A549 treated with Hydrocortisone at 1 μM for 4 hours (cell line): ENCODE data around the gene PRAMEF9. TPM values are rescaled to one million over a fixed set of nuclear protein-coding genes. Genes with fewer than 3 reads are reported as not detected.

ENCODE experiments used
- total RNA-seq: library from RNA; stranded (reverse); fragments of 200-300 nt; extraction: Qiagen RNA extraction; gene quantifications from 5 replicates; pipeline ENCODE4 v1.2.3, GENCODE V29; 2022

The PRAMEF9 gene
- not detected in 5 replicates for total RNA-seq

GRCh38 chr1:13171548-13171947, at the start of gene PRAMEF9:
PRAMEF9 (plus strand) TSS chr1:13171848; CDS start chr1:13175281, 3,433 bp downstream.

GRCh38 chr1:13155909-13156308, 15.7 kb upstream of the PRAMEF9 start, which contains the start of gene PRAMEF26:
PRAMEF26 (minus strand) TSS chr1:13156009; CDS start chr1:13153095, 2,914 bp downstream.

GRCh38 chr1:13165531-13165930, 6.1 kb upstream of the PRAMEF9 start, which contains the start of gene HNRNPCL4:
HNRNPCL4 (minus strand) TSS chr1:13165631; CDS start chr1:13165467, 164 bp downstream.

GRCh38 chr1:13201309-13201708, 29.7 kb downstream of the PRAMEF9 start, which contains the start of gene PRAMEF13:
PRAMEF13 (minus strand) TSS chr1:13201409; CDS start chr1:13199589, 1,820 bp downstream.

GRCh38 chr1:13225675-13226204, 54.1 kb downstream of the PRAMEF9 start, which contains the start of gene PRAMEF18:
PRAMEF18 (minus strand) TSS chr1:13226154; CDS start chr1:13226106, 48 bp downstream.

Other genes starting within 250 kb of the PRAMEF9 start
- not detected in 5 replicates for gene PRAMEF6, start 224.3 kb upstream of the PRAMEF9 start, total RNA-seq
- not detected in 5 replicates for gene PRAMEF27, start 115.3 kb upstream of the PRAMEF9 start, total RNA-seq
- not detected in 5 replicates for gene HNRNPCL3, start 111.1 kb upstream of the PRAMEF9 start, total RNA-seq
- gene PRAMEF25, start 101.1 kb upstream of the PRAMEF9 start, total RNA-seq, result not detected in 5 replicates
- gene HNRNPCL2, start 55.0 kb upstream of the PRAMEF9 start, total RNA-seq, result not detected in 5 replicates
- not detected in 5 replicates for gene PRAMEF26, start 15.8 kb upstream of the PRAMEF9 start, total RNA-seq
- gene HNRNPCL4, start 6.2 kb upstream of the PRAMEF9 start, total RNA-seq, result not detected in 5 replicates
- gene PRAMEF13, start 29.6 kb downstream of the PRAMEF9 start, total RNA-seq, result 0.06 TPM in 1 of 5 replicates, not detected in the others
- gene PRAMEF18, start 54.3 kb downstream of the PRAMEF9 start, total RNA-seq, result not detected in 5 replicates
- not detected in 5 replicates for gene PRAMEF5, start 82.3 kb downstream of the PRAMEF9 start, total RNA-seq
- gene PRAMEF8, start 113.3 kb downstream of the PRAMEF9 start, total RNA-seq, result not detected in 5 replicates
- not detected in 5 replicates for gene PRAMEF33, start 131.7 kb downstream of the PRAMEF9 start, total RNA-seq
- gene PRAMEF15, start 143.7 kb downstream of the PRAMEF9 start, total RNA-seq, result not detected in 5 replicates
- gene PRAMEF14, start 175.3 kb downstream of the PRAMEF9 start, total RNA-seq, result not detected in 5 replicates
- not detected in 5 replicates for gene PRAMEF19, start 200.1 kb downstream of the PRAMEF9 start, total RNA-seq
- gene PRAMEF17, start 217.8 kb downstream of the PRAMEF9 start, total RNA-seq, result not detected in 5 replicates
- not detected in 5 replicates for gene PRAMEF20, start 238.6 kb downstream of the PRAMEF9 start, total RNA-seq